Raji (cell line): ENCODE data around the gene SMYD4.

Experiments used
- POLR2A ChIP-seq: IDR thresholded peaks from 2 replicates; pipeline ENCODE4 v1.6.1; 2011; ENCODE audit warnings: low read depth, low read length, control low read depth; ENCODE audit not compliant: insufficient read depth

Gene SMYD4

DNA sequence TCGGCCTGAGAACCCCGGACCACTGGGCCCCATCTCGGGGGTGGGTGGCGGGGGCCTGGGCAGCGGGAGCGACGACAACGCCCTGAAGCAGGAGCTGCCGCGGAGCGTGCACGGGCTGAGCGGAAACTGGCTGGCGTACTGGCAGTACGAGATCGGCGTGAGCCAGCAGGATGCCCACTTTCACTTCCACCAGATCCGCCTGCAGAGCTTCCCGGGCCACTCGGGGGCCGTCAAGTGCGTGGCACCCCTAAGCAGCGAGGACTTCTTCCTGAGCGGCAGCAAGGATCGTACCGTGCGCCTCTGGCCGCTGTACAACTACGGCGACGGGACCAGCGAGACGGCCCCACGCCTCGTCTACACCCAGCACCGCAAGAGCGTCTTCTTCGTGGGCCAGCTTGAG lies 95.9 kb downstream of the SMYD4 start:
- TF ChIP-seq POLR2A = no peak

DNA sequence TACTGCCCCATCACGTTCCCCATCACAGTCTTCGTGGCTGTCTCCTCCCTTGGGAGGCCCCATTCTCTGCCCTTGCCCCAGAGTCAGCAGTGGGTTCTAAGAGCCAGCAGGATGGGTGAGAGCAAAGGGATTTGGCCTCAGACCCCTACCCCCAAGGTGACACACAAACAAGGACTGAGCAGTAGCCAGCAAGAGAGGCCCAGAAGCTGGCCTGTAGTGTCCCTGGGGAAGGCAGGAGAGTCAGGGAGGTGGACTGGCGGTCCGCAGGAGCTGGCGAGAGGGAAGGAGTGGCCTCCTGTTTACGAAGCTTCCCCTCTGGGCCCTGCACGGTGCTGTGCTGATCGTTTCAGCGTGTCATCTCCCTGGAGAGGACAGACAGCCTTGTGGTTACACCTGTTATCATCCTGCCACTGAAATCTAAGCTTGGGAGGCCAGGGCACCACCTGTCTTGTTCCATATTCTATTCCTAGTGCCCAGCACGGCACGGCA lies 96.8 kb downstream of the SMYD4 start:
- TF ChIP-seq POLR2A = no peak

DNA sequence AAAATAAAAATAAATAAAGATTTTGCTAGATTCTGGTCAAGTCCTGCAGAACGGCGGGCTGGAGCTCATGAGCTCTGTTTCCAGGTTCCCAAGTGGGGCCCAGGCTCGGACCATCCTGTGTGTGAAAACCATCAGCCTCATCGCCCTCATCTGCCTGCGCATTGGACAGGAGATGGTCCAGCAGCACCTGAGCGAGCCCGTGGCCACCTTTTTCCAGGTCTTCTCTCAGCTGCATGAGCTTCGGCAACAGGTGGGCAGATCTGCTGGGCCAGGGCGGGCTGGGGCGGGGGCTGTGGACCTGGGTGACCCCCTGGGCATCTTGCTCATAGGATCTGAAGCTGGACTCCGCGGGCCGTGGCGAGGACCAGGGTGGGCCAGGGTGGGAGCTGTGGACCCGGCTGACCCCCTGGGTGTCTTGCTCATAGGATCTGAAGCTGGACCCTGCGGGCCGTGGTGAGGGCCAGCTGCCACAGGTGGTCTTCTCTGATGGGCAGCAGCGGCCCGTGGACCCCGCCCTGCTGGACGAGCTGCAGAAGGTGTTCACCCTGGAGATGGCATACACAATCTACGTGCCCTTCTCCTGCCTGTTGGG lies 97.4 kb downstream of the SMYD4 start:
- TF ChIP-seq POLR2A = no peak

DNA sequence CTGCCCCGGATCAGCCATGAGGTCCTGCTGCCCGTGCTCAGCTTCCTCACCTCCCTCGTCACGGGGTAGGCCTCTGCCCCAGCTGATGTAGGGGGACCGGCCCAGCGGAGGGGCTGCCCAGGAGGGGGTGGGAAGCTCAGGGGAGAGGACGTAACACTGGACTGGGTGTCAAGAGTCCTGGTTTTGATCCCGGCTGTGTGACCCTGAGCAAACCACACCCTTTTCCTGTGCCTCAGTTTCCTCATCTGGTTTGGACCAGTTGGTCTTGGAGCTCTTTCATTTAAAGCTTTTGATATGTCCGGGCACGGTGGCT lies 98.6 kb downstream of the SMYD4 start:
- no peak for TF ChIP-seq POLR2A

DNA sequence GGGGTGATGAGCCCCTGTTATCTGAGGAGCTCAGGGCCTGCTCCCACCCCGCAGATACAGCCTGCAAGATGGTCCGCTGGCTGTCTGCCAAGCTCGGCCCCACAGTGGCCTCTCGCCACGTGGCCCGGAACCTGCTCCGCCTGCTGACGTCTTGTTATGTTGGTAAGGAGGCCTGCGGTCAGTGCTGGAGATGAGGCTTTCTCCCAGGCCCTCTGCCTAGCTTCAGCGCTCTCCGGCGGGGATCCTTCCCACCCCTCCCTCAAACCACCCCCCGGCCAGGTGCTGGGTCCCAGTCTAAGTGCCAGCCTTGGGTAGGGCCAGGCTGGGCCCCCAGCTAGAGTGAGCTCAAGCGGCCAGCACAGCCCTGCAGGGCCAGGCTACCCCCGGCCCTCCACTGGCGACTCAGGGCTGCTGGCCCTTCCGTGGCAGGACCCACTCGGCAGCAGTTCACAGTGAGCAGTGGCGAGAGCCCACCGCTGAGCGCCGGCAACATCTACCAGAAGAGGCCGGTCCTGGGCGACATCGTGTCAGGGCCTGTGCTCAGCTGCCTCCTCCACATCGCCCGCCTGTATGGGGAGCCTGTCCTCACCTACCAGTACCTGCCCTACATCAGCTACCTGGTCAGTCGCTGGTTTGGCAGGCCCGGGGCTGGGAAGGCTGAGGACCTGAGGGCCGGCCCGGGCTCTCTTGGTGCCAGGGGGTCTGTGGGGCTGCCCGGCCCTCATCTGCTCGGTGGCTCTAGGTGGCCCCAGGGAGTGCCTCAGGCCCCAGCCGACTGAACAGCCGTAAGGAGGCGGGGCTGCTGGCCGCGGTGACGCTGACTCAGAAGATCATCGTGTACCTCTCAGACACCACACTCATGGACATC lies 99.1 kb downstream of the SMYD4 start:
- TF ChIP-seq POLR2A = no peak

DNA sequence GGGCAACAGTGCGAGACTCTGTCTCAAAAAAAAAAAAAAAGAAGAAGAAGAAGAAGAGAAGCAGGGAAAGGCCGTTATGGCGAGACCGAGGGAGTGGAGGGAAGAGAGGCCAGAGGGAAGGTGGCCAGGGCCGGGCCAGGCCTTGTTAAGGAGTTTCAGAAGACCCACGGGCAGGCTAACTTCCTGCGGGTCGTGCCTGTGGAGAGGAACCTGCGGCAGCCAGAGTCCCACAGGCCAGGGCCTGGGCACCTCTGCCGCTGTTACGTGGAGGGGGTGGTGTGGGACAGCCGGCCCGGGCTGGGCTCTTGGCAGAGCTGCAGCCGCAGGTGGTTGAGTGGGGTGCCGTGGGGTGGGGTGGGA lies 99.8 kb downstream of the SMYD4 start:
- TF ChIP-seq POLR2A = no peak
